GM18868 (cell line): ENCODE results near the gene ZNF423.

Experiments
- ATAC-seq: cut with Tn5 transposase; IDR thresholded peaks from one replicate; pipeline ENCODE4 v1.9.1; 2021; ENCODE audit warnings: mild to moderate bottlenecking, moderate library complexity; ENCODE audit not compliant: unreplicated experiment

Gene ZNF423

GRCh38 chr16:49651996-49652395, 203.9 kb downstream of the ZNF423 start:
- ATAC-seq, result no peak

- no peak for ATAC-seq
These were observed 204.7 kb downstream of the ZNF423 start for GRCh38 chr16:49651226-49651625.

GRCh38 chr16:49650603-49651002, 205.3 kb downstream of the ZNF423 start:
- ATAC-seq, result no peak

DNA sequence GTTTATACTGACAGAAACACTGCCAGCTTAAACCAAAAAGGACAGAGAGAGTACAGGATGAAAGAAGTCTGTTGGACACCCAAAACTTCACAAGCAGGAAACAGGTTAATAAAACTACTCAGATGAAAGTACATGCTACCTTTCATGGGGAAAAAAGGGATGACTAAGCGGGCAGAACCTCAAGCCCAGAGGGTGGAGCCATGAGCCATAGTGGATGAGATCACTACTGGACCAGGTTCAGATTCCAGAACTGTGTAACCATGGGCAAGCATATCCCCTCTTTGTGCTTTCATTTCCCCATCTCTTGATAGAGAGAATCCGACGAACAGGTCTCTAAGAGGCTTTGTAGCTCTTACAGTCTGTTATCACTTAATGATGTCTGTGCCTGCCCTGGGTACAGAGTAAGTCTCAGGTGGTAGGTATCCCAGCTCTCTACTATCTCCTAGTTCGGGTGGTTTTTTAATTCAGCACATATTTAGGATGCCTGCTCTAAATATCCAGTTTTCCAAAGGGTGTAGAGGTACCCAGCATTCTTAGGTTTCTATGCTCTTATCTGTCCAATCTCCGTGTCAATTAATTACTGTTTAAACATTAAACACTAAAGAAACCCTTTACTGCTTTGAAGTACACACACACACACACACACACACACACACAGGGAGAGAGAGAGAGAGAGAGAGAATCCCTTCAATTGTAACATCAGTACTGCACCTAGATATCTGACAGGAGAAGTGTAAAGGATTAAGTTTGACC, 206.7 kb downstream of the ZNF423 start:
- no peak for ATAC-seq

DNA sequence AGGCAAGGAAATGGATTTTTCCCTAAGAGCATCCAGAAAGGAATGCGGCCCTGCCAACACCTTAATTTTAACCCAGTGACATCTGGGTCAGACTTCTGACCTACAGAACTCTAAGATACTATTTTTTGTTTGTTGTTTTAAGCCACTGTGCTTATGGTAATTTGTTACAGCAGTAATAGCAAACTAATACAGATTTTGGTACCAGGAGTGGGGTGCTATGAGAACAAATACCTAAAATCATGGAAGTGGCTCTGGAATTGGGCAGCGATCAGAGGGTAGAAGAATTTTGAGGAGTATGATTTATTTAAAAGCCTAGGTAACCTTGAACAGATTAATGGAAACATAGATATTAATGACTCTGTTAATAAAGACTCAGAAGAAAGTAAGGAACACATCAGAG, 208.2 kb downstream of the ZNF423 start:
- no peak for ATAC-seq

DNA sequence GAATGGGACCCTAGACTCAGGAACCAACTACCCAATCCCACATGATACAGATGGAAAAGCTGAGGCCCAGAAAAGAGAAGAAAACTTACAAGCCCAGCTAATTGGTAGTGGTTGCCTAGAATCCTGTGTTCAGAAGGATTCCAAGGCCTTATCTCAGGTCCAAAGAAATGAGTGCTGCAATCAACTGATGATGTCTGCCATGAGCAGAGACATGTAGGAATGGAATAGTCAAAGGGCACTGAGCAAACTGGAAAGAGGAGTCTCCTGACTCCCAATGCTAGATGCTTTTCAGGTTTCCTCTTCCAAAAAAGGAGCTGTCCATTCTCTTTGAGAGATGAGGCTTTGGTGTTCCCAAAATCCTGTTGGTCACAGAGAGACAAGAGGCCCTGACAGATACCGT, 210.6 kb downstream of the ZNF423 start:
- ATAC-seq, result no peak

GRCh38 chr16:49644145-49644463, 211.8 kb downstream of the ZNF423 start:
- no peak for ATAC-seq

DNA sequence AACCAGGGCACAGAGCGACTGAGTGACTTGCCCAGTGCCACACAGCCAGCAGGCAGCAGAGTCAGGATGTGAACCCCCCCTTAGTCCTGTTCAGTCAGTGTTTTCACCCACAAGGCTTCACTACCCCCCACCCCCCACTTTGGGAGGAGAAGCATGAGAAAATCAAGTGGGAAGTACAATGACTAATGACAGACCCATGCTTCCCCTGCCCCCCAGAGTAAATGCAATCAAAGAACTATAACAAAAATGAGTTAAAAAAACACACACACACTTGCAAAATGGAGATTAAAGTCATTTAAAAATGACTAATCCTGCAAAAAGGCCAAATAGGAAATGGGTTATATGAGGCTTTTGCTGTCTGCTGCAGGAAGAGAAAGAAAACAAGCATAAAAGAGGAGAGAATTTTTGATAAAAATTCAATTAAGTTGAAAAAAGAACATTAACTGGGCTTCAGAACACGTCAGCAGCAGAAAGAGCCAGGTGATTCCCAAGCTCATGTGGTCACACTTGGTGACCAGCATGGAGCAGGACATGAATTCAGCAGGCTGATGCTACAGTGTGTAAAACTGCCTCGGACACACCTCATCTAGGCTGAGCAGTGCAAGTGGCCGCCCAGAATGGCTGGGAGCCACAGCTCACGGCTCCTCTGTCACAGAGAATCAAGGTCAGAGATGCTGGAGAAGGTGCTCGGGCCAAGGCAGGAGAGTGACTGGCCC, 212.3 kb downstream of the ZNF423 start:
- ATAC-seq, result no peak

- no peak for ATAC-seq
These were observed 214.7 kb downstream of the ZNF423 start for GRCh38 chr16:49641250-49641649.

- no peak for ATAC-seq
These were observed 215.3 kb downstream of the ZNF423 start for GRCh38 chr16:49640581-49640980.

DNA sequence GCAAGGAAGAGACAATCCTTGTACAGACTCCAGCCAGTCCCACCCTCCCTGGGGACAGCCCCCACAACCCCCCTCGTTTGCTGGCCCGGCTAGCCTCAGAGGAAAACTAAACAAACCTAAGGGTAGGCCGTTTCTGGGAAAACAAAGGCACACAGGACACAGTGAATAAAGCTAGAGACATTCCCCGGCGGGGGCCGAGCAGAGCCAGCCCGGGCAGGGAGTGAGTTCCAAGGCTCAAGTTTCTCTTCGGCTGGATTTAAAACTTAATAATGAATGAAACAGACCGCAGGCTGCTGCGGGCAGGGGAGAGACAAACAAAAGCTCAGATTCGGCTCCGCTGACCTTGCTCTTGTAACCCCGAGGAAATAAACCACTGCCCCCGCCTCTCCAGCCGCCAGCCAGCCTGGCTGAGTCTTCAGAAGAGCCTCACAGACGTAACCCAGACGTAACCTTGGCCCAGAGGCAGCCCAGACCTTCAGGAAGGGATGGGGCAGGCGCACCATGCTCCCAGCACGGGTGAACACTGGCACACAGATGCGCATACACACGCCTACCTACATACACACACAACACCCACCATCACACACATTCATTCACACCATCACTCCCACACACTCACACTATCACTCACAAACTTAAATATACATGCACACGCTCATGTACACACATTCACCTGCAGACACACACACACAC, 216.0 kb downstream of the ZNF423 start:
- ATAC-seq, result no peak

DNA sequence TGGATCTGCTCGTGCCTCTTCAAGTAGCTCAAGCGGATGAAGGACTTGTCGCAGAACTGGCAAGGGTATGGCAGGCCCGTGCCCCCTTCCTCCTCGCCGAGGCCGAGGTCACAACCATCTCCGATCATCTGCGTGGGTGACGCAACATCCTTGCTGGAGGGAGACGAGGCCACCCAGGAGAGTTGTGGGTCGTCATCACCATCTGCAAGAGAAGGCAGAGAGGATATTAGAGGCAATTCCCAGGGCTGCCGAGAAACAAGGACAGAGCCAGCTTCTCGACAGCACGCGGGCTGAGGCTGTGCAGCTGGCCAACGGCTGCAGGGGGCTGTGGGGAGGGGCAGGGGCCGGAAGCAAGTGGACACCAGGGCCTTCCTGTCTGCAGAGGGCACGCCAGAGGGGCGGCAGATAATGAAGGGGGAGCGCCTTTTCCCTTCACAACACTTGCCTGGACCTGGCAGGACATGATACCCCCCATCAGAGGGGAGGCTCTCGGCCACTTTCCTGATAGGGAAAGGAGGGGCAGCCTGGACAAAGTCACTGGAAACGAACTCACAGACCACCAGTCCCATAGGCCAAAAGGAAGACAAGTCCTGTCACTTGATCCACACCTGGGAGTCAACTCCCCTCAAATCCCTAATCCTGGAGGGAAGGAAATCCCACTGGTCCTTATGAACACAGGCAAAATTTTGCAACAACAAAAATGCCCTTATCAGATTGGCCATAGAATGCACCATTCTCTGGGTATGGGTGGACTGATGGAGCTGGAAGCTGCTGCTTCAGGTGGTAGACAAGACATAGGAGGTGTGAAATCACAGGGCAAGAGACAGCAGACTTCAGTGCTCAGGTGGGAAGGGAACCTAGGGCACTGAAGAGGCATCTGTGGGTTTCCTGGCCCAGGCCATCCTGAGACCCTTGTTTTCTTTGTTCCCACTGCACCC, 217.0 kb downstream of the ZNF423 start:
- ATAC-seq, result no peak

DNA sequence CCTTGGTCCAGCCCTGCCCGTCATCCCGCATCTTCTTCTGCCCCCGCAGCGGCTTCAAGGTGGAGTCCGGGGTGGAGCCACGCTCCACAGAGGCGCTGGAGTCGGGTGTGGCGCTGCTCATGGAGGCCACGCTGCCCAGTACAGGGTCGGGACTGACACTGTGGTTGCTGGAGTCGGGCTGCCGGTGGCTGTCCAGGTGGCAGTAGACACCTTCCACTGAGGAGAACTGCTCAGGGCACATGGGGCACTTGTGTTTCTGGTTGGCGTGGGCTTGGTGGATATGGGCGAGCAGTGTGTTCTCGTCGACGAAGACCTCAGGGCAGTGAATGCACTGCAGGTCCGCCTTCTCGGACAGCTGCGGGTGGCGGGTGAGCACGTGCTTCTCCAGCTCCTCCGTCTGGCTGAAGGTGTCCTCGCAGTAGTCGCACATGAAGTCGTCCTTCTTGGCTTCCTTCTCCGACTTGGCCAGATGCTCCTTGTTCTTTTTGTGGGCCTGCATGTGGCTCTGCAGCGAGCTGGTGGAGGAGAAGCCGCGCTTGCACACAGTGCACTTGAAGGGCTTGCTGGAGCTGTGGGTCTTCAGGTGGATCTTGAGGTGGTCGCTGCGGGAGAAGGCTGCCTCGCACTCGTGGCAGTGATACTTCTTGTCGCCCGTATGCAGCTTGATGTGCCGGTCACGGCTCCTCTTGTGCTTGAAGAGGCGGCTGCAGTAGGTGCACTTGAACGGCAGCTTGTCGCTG, 217.8 kb downstream of the ZNF423 start:
- no peak for ATAC-seq

- no peak for ATAC-seq
These were observed 218.4 kb downstream of the ZNF423 start for GRCh38 chr16:49637511-49637910.

GRCh38 chr16:49636608-49637007, 219.3 kb downstream of the ZNF423 start:
- no peak for ATAC-seq

DNA sequence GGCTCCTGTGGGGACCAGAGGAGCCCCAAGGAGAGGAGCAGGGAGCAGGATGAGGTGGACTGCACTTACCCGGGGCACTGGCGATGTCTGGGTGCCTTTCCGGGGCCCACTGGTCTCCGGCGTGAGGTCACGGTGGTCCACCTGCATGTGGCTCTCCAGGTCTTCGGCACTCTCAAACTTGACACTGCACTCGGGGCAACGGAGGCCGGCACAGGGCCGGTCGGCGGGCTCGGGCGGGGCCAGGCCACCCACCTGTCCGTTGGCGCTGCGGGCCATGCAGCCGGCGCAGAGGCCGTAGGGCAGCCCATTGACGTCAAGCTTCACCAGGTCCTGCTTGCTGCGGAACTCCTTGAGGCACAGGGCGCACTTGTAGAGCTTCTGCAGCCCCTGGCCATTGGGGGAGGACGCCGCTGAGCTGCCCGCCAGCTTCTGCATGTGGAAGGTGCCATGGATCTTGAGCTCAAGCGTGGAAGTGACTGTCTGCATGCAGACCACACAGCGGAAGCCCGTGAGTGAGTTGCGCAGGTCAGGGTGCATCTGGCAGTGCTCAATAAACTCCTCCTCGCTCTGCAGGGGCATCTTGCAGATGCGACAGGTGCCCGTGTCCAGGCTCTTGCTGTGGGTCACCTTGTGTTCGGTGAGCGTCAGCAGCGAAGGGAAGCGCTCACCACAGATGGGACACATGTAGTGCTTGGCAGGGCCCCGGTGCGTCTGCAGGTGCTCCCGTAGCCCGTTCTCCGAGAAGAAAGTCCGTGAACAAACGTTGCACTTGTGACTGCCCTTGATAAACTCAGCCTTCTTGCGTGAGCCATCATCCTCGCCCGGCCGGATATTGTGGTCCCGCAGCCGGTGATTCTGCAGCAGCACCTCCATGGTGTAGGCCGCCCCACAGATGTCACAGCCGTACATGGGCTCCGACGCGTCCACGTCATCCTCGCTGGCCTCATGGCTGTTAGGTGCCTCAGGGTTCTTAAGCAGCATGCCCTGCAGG, 220.0 kb downstream of the ZNF423 start:
- no peak for ATAC-seq

DNA sequence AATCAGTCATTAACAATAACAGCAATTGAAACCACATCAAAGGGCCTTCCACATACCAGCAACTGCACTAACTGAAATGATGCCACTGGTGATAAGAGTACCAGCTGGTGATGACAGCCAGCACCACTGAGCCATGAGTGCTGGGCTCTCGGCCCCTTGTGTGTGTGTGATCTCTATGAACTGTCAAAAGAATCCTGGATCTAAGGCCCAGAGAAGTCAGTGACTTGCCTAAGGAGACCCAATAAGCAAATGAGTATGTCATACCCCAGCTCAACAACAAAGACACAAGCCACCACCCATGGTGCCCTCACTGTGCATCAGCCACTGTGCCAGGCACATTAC, 220.9 kb downstream of the ZNF423 start:
- no peak for ATAC-seq

DNA sequence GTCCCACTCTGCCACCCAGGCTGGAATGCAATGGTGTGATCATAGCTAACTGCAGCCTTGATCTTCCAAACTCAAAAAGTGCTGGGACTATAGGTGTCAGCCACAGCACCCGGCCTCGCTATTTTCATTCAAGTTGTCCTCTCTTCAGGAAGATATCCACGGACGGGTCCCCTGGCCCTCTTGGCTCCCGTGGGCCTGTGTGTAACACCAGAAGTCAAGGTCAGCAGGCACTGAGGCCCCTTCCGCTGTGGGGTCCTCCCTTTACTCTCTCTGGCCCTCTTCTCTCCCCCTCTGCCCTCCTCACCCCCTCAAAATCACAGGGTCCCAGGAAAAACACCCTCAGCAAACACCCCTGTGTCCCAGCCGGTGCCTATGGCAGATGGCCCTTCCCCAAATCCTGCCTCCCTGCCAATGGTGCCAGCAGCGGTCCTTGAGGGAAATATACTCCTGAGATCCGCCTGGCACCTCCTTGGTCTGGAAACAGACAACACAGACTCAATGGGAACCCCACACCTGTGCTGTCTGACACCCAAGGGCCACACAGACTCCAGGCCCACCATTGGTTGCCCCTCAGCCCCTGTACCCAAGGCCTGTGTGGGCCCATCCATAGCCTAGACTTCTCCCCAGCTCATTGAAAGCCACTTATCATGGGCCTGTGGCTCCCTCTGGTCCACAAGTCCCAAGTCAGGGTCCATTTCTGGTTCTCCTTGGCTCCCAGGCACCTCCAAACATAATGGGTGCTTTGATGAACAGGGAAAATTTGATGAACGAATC, 221.5 kb downstream of the ZNF423 start:
- no peak for ATAC-seq

DNA sequence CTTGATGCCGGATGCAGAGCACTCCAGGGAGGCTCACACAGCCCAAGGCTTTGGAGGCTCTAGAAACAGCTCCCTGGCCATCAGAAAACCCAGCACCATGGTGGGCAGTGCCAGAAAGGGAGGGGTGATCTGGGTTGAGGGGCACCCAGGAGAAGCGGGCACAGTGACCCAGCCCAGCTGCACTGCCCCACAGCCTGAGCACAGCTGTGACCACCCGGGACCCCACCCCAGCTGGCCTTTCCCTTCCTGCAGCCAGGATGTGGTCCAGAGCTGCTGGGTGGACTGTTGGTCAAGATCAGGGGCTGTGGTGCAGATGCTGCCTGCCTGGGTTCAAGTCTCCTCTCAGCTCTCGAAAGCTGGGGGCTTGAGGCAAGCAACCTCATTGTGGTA, 223.1 kb downstream of the ZNF423 start:
- ATAC-seq, result no peak
